SK-N-SH treated with all-trans-retinoic acid at 6 μM for 48 hours (cell line): ENCODE data around the gene ATRN.
"Not testable (repeated sequence)": the region's sequence is repeated elsewhere in the genome, so short reads cannot be mapped to it uniquely, and the experiment has no call there.

Experiments
- ATAC-seq: fragments of 200-7000 bp; cut with Tn5 transposase; 3 replicates; pipeline ENCODE4 v1.9.1; 2020; ENCODE audit warnings: mild to moderate bottlenecking, moderate library complexity
- ARNTL ChIP-seq: fragments of 450-650 bp; formaldehyde crosslinking; IDR thresholded peaks from 2 replicates; pipeline ENCODE4 v1.5.0; 2020; ENCODE audit warnings: low read depth, mild to moderate bottlenecking, moderate library complexity, borderline replicate concordance
- BACH2 ChIP-seq: fragments of 250-450 bp; sonication (Bioruptor Pico); IDR thresholded peaks from 2 replicates; pipeline ENCODE4 v1.9.0; 2021; ENCODE audit warnings: mild to moderate bottlenecking, borderline replicate concordance
- CSDC2 ChIP-seq: fragments of 250-450 bp; sonication (Bioruptor Pico); IDR thresholded peaks from 2 replicates; pipeline ENCODE4 v1.5.0; 2020; ENCODE audit warnings: mild to moderate bottlenecking, moderate library complexity
- CSRNP3 ChIP-seq: fragments of 250-450 bp; sonication (Bioruptor Pico); IDR thresholded peaks from 2 replicates; pipeline ENCODE4 v1.5.1; 2021; ENCODE audit warnings: mild to moderate bottlenecking, moderate library complexity
- GLIS3 ChIP-seq: fragments of 250-450 bp; sonication (Bioruptor Pico); IDR thresholded peaks from 2 replicates; pipeline ENCODE4 v1.5.0; 2020; ENCODE audit warnings: mild to moderate bottlenecking, moderate library complexity
- ISL1 ChIP-seq: fragments of 250-450 bp; sonication (Bioruptor Pico); IDR thresholded peaks from 2 replicates; pipeline ENCODE4 v2.1.2; 2022; ENCODE audit warnings: mild to moderate bottlenecking, moderate library complexity
- OSR1 ChIP-seq: fragments of 250-450 bp; sonication (Bioruptor Pico); IDR thresholded peaks from 2 replicates; pipeline ENCODE4 v1.8.0; 2022; ENCODE audit warnings: moderate library complexity, mild to moderate bottlenecking, inconsistent platforms
- PATZ1 ChIP-seq: fragments of 250-450 bp; sonication (Bioruptor Pico); IDR thresholded peaks from 2 replicates; pipeline ENCODE4 v1.8.0; 2020; ENCODE audit warnings: mild to moderate bottlenecking, moderate library complexity, borderline replicate concordance
- POU6F1 ChIP-seq: fragments of 250-450 bp; sonication (Bioruptor Pico); IDR thresholded peaks from 2 replicates; pipeline ENCODE4 v1.8.0; 2021; ENCODE audit warnings: low read depth, mild to moderate bottlenecking, moderate library complexity, borderline replicate concordance
- PPARA ChIP-seq: fragments of 250-450 bp; sonication (Bioruptor Pico); IDR thresholded peaks from 2 replicates; pipeline ENCODE4 v1.5.0; 2020; ENCODE audit warnings: mild to moderate bottlenecking, borderline replicate concordance
- RARB ChIP-seq: fragments of 250-450 bp; sonication (Bioruptor Pico); IDR thresholded peaks from 2 replicates; pipeline ENCODE4 v1.8.0; 2021; ENCODE audit warnings: mild to moderate bottlenecking, moderate library complexity
- SNAI2 ChIP-seq: fragments of 250-450 bp; sonication (Bioruptor Pico); IDR thresholded peaks from 2 replicates; pipeline ENCODE4 v1.5.0; 2020; ENCODE audit warnings: mild to moderate bottlenecking, moderate library complexity
- TCF4 ChIP-seq: fragments of 250-450 bp; sonication (Bioruptor Pico); IDR thresholded peaks from 2 replicates; pipeline ENCODE4 v1.8.0; 2021; ENCODE audit warnings: mild to moderate bottlenecking, moderate library complexity, borderline replicate concordance
- TOX ChIP-seq: fragments of 250-450 bp; sonication (Bioruptor Pico); IDR thresholded peaks from 2 replicates; pipeline ENCODE4 v1.8.0; 2021; ENCODE audit warnings: mild to moderate bottlenecking, moderate library complexity, borderline replicate concordance
- ZC3H10 ChIP-seq: fragments of 250-450 bp; sonication (Bioruptor Pico); IDR thresholded peaks from 2 replicates; pipeline ENCODE4 v1.5.1; 2021; ENCODE audit warnings: mild to moderate bottlenecking, moderate library complexity
- ZFP3 ChIP-seq: fragments of 250-450 bp; sonication (Bioruptor Pico); IDR thresholded peaks from 2 replicates; pipeline ENCODE4 v1.5.0; 2020; ENCODE audit warnings: mild to moderate bottlenecking, moderate library complexity
- ZFP30 ChIP-seq: fragments of 450-650 bp; formaldehyde crosslinking; IDR thresholded peaks from 2 replicates; pipeline ENCODE4 v1.5.0; 2022; ENCODE audit warnings: mild to moderate bottlenecking, moderate library complexity
- ZNF565 ChIP-seq: fragments of 450-650 bp; formaldehyde crosslinking; conservative IDR thresholded peaks from 2 replicates; pipeline ENCODE4 v1.5.0; 2020; ENCODE audit warnings: low read depth, mild to moderate bottlenecking, moderate library complexity
- ZNF70 ChIP-seq: fragments of 450-650 bp; formaldehyde crosslinking; IDR thresholded peaks from 2 replicates; pipeline ENCODE4 v1.5.0; 2020; ENCODE audit warnings: mild to moderate bottlenecking, moderate library complexity
- ZNF8 ChIP-seq: fragments of 450-650 bp; formaldehyde crosslinking; IDR thresholded peaks from 2 replicates; pipeline ENCODE4 v1.5.0; 2020; ENCODE audit warnings: mild to moderate bottlenecking, moderate library complexity

The ATRN gene

GRCh38 chr20:3595541-3595940, 124.7 kb downstream of the ATRN start:
- TF ChIP-seq OSR1 (CRISPR knock-in tag), result no peak
- TF ChIP-seq POU6F1 (CRISPR knock-in tag), result no peak
- TF ChIP-seq ZFP30 (CRISPR knock-in tag), result no peak
- no peak for TF ChIP-seq PPARA (CRISPR knock-in tag)
- TF ChIP-seq TCF4 (CRISPR knock-in tag), result no peak
- no peak for TF ChIP-seq ZNF565 (CRISPR knock-in tag)
- TF ChIP-seq ISL1 (CRISPR knock-in tag), result no peak
- no peak for TF ChIP-seq ZNF8 (CRISPR knock-in tag)
- TF ChIP-seq ZNF70 (CRISPR knock-in tag), result no peak
- TF ChIP-seq ZC3H10, result no peak
- no peak for TF ChIP-seq CSRNP3 (CRISPR knock-in tag)
- TF ChIP-seq PATZ1, result no peak
- no peak for TF ChIP-seq RARB (CRISPR knock-in tag)
- no peak for TF ChIP-seq TOX (CRISPR knock-in tag)
- no peak for TF ChIP-seq GLIS3 (CRISPR knock-in tag)
- no peak for ATAC-seq

GRCh38 chr20:3603108-3603507, 132.3 kb downstream of the ATRN start:
- no peak for ATAC-seq
- TF ChIP-seq ZNF70 (CRISPR knock-in tag), result no peak
- no peak for TF ChIP-seq BACH2 (CRISPR knock-in tag)

- not testable (repeated sequence) for ATAC-seq
Observed at GRCh38 chr20:3605386-3605886, 134.6 kb downstream of the ATRN start.

GRCh38 chr20:3606021-3606420, 135.2 kb downstream of the ATRN start:
- no peak for ATAC-seq
- TF ChIP-seq ZNF565 (CRISPR knock-in tag) (no peak), RARB (CRISPR knock-in tag) (no peak), CSRNP3 (CRISPR knock-in tag) (no peak), GLIS3 (CRISPR knock-in tag) (no peak), SNAI2 (CRISPR knock-in tag) (no peak), ARNTL (CRISPR knock-in tag) (no peak), ZFP30 (CRISPR knock-in tag) (no peak), BACH2 (CRISPR knock-in tag) (no peak), PATZ1 (no peak), PPARA (CRISPR knock-in tag) (no peak), ZNF8 (CRISPR knock-in tag) (no peak), OSR1 (CRISPR knock-in tag) (no peak), ZNF70 (CRISPR knock-in tag) (no peak), CSDC2 (CRISPR knock-in tag) (no peak), ZFP3 (CRISPR knock-in tag) (no peak)
- TF ChIP-seq, all 23 proteins: peak for 0
